NK-92 treated with Interleukin-12 subunit alpha and Interleukin-12 subunit beta, amount 100 ng/mL, for 24 hours (cell line): ENCODE results near the gene ERGIC1.

Experiments used
- DNase-seq: peaks from one replicate; lab custom pipeline; 2025; lab: John Stamatoyannopoulos, UW

ERGIC1 gene

GRCh38 chr5:172866378-172866777, 32.3 kb downstream of the ERGIC1 start:
- DNase-seq: no peak

DNA sequence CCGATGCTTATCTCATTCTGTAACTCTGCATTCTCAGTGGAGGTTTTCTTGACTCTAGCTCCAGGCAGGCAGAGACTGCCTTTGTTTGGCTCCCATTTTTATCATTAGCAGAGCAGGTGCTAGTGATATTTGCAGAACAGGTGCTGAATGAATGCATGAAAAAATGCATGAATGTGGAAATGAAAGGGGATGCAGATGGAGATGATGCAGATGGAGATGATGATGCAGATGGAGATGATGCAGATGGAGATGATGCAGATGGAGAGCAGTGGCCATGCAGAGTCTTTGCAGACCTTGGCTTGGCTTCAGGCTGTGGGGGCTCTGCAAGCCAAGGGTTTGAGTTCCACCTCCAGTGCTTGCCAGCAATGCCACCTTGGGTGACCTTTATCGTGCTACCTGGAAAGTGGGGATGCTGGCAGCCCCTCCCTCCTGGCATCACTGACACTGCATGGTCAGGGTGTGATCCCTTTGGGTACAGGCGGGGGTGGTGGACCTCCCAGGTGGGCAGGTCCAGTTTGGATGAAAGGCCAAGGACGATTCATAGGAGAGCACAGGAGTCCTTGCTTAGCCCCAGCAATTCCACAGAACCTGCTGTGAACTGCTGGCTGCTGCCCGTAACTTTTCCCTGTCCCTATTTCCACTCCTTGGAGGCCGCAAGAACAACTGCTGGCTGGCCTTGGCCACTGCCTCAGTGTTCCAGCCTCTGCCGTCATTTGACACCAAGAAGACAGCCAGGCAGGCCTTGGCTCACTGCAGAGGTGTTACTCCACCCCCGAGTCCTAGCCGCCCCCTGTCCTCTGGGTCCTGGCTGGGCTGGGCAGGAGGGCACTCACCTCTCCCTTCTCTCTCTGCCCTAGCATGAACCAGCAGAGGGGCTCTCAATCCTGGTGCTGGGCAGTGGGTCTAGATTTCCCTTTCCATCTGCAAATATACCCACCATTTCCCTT, 33.0 kb downstream of the ERGIC1 start:
- no peak for DNase-seq

- no peak for DNase-seq
Observed at GRCh38 chr5:172867761-172868435, 33.8 kb downstream of the ERGIC1 start.

DNA sequence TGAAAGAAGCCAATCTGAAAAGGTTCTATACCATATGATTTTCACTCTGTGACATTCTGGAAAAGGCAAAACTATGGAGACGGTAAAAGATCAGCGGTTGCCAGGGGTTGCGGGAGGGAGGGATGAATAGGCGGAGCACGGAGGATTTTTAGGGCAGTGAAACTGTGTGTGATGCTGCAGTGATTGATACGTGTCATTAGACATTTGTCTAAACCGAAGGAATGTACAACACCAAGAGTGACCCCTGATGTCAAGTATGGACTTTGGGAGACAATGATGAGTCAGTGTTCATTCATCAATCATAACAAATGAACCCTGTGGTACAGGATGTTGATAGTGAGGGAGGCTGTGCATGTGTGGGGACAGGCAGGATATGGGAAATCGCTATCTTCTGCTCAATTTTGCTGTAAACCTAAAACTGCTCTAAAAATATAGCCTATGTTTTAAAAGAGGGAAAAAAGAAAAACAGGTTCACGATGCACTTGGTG, 34.4 kb downstream of the ERGIC1 start:
- DNase-seq: no peak

- no peak for DNase-seq
Observed at GRCh38 chr5:172868924-172869591, 35.0 kb downstream of the ERGIC1 start.

DNA sequence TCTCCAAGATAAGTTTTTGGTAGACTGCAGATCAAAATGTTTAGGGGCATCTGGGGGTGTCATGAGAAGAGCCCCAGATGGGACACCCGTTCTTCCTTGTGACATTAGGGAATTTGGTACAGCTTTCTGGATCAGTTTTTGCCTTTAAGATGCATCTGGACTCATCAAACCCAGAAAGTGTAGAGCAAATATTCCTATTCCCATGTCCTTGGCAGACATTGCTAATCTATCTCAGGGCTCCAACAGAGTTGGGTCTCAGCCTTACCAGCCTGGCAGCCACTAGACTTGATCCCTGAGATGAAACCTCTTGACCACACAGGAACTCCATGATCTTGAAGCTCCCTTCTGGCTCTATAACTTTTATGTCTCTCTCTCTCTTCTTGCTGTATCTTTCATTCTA, 35.6 kb downstream of the ERGIC1 start:
- no peak for DNase-seq

DNA sequence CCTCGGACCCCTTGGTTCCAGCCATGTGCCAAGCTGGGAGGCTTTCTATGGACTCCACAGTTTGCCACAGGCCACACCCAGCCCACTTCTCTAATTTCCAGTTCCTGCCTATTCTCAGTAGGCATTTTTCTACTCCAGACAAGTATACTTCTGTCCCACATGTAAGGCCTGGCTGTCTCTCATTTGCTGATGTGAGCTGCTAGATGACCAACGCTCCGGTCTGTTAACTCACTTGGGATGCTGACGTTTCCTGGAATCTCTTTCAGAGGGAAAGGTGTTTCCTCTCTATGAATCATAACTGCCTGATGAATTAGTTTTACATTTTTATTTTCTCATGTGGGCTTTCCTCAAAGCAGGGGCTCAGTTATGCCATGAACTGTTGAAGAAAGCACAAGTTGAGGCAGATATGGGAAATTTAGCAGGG, 36.3 kb downstream of the ERGIC1 start:
- DNase-seq: no peak

DNA sequence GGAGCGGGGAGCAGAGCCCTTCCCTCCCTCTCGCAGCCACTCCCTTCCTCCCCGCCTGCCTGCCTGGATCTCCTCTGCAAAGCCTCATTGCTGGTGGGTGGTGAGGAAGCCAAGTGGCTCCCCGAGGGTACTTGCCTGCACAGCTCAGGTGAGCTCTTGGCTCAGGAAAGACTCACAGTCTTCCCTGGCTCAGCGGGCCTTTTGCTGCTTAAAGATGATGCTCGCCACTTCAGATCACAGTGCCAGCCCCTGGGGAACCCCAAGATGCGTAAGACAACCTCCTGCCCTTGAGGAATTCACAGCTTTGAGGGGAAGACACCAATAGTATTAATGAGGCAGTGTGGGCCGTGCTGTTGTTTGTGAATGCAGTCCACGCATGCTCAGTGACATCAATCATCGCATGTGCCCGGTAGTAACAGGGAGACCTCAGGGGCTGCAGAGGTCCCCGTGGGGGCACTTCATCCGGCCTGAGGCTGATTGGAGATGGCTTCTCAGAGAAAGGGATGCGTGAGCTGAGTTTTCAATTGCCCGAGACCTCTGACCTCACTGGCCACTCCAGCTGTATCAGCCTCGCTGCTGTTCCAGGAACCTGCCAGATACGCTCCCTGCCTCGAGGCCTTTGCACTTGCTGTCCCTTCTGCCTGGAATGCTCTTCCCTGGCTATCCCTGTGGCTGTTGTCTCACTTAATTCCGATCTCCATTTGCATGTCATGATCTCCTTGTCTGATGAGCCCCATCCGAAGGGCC, 36.8 kb downstream of the ERGIC1 start:
- DNase-seq: no peak

GRCh38 chr5:172871536-172871935, 37.5 kb downstream of the ERGIC1 start:
- DNase-seq: no peak

GRCh38 chr5:172871982-172872381, 37.9 kb downstream of the ERGIC1 start:
- DNase-seq: no peak

GRCh38 chr5:172872997-172873491, 39.0 kb downstream of the ERGIC1 start:
- no peak for DNase-seq

- DNase-seq: no peak
Observed at GRCh38 chr5:172873513-172873912, 39.5 kb downstream of the ERGIC1 start.

GRCh38 chr5:172874647-172875504, 40.8 kb downstream of the ERGIC1 start:
- no peak for DNase-seq

- no peak for DNase-seq
Observed at GRCh38 chr5:172875505-172876279, 41.6 kb downstream of the ERGIC1 start.

DNA sequence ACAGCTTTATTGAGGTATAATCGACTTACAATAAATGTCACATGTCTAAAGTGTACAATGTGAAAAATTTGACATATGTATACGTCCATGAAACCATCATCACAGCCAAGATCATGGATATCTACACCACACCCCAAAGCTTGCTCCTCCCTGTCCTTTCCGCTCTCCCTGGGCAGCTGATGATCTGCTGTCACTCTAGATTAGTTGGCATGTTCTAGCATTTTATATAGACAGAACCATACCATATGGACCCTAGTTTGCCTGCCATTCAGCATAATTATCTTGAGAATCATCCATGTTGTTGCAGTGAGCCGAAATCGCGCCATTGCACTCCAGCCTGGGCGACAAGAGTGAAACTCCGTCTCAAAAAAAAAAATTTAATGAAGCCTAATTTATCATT, 42.5 kb downstream of the ERGIC1 start:
- no peak for DNase-seq

- no peak for DNase-seq
Observed at GRCh38 chr5:172877466-172878260, 43.6 kb downstream of the ERGIC1 start.

DNA sequence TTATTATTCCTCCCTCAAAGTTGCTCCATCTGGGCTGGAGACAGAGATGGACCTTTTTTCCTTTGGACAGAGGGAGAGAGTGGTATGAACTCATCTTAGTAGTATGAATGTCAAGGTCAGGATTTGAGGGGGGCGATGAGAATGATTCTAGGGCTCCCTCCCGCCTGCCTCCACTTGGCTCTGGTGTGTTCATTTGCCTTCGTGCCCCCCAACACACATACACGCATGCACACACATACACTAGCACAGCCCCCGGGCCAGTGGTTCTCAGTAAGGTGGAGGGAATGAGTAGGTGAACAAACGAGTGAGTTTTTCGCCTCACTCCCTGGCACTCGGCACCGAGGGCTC, 44.5 kb downstream of the ERGIC1 start:
- no peak for DNase-seq

- DNase-seq: no peak
Observed at GRCh38 chr5:172878933-172879752, 45.1 kb downstream of the ERGIC1 start.
